Measurements from ENCODE around the gene RALGAPA1.
A peak's percentile ranks its signal among the peaks of the same experiment; 100 is the strongest.

DNA sequence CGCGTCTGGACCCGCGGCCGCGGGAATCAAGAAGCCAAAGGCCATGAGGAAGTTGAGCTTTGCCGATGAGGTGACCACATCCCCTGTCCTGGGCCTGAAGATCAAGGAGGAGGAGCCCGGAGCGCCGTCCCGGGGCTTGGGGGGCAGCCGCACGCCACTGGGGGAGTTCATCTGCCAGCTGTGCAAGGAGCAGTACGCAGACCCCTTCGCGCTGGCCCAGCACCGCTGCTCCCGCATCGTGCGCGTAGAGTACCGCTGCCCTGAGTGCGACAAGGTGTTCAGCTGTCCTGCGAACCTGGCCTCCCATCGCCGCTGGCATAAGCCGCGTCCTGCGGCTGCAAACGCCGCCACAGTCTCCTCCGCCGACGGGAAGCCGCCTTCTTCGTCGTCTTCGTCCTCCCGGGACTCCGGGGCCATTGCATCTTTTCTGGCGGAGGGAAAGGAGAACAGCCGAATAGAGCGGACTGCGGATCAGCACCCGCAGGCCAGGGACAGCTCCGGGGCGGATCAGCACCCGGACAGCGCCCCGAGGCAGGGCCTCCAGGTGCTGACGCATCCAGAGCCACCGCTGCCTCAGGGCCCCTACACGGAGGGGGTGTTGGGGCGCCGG, 274.1 kb downstream of the RALGAPA1 start:
- TF ChIP-seq, protein P1, sequence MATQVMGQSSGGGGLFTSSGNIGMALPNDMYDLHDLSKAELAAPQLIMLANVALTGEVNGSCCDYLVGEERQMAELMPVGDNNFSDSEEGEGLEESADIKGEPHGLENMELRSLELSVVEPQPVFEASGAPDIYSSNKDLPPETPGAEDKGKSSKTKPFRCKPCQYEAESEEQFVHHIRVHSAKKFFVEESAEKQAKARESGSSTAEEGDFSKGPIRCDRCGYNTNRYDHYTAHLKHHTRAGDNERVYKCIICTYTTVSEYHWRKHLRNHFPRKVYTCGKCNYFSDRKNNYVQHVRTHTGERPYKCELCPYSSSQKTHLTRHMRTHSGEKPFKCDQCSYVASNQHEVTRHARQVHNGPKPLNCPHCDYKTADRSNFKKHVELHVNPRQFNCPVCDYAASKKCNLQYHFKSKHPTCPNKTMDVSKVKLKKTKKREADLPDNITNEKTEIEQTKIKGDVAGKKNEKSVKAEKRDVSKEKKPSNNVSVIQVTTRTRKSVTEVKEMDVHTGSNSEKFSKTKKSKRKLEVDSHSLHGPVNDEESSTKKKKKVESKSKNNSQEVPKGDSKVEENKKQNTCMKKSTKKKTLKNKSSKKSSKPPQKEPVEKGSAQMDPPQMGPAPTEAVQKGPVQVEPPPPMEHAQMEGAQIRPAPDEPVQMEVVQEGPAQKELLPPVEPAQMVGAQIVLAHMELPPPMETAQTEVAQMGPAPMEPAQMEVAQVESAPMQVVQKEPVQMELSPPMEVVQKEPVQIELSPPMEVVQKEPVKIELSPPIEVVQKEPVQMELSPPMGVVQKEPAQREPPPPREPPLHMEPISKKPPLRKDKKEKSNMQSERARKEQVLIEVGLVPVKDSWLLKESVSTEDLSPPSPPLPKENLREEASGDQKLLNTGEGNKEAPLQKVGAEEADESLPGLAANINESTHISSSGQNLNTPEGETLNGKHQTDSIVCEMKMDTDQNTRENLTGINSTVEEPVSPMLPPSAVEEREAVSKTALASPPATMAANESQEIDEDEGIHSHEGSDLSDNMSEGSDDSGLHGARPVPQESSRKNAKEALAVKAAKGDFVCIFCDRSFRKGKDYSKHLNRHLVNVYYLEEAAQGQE (IDR thresholded peaks at IDR 0.05; ENCODE audit: insufficient read depth in 1 of 2, low read depth in 2 of 2, low read length in 2 of 2): peak; percentile 98 to 99
- no peak for TF ChIP-seq POLR2AphosphoS5 (IDR thresholded peaks at IDR 0.05; ENCODE audit: low read depth, low read length)
- TF ChIP-seq TAF1 (IDR thresholded peaks at IDR 0.05; ENCODE audit: borderline replicate concordance, insufficient read depth, low read length): no peak
- peak; percentile 100 for TF ChIP-seq SIN3A (IDR thresholded peaks at IDR 0.05; ENCODE audit: borderline replicate concordance, insufficient read depth, low read length)

Measured in PFSK-1 (cell line).